H1 (cell line): ENCODE data around the gene SIGLEC10. TPM values are rescaled to one million over a fixed set of nuclear protein-coding genes. Genes with fewer than 3 reads are reported as not detected.

Experiments
- CTCF ChIA-PET: fragments of 300-600 bp; sonication (Branson Sonifier 250); formaldehyde crosslinking; loops from one replicate; lab custom pipeline; 2021; ENCODE audit not compliant: partially characterized antibody; lab: Charles Lee
- POLR2A ChIA-PET: fragments of 300-600 bp; sonication (Branson Sonifier 250); formaldehyde crosslinking; loops from one replicate; lab custom pipeline; 2021; ENCODE audit warnings: inconsistent platforms; ENCODE audit not compliant: partially characterized antibody; lab: Charles Lee
- DNase-seq, 2 experiments: peaks; one replicate each; pipeline versions ENCODE4 v3.0.0 to v3.0.0-alpha.2; 2010 to 2022; ENCODE audit warnings: low spot score in 2 of 2, low read depth in 1 of 2, mixed read lengths in 1 of 2
- FAIRE-seq: peaks from 2 replicates; lab custom pipeline; 2011; peaks lifted over from hg19 to GRCh38; lab: Jason Lieb, UNC
- H2AFZ ChIP-seq: 2 replicates; pipeline ENCODE4 v1.8.1; 2012; ENCODE audit warnings: low read length, inconsistent platforms
- H2AK5ac ChIP-seq: 2 replicates; pipeline ENCODE4 v1.6.1; 2013; ENCODE audit warnings: low read depth, low read length
- H2BK120ac ChIP-seq: replicated peaks from 2 replicates; pipeline ENCODE3; 2013; ENCODE audit warnings: low read depth, low read length, inconsistent platforms
- H2BK12ac ChIP-seq: 2 replicates; pipeline ENCODE4 v1.6.1; 2013; ENCODE audit warnings: low read depth, low read length
- H2BK15ac ChIP-seq: 2 replicates; pipeline ENCODE4 v1.6.1; 2013; ENCODE audit warnings: low read length
- H2BK20ac ChIP-seq: 2 replicates; pipeline ENCODE4 v1.6.1; 2013; ENCODE audit warnings: low read length
- H2BK5ac ChIP-seq: 2 replicates; pipeline ENCODE4 v1.6.1; 2013; ENCODE audit warnings: low read depth, low read length
- H3K14ac ChIP-seq: 2 replicates; pipeline ENCODE4 v1.6.1; 2013; ENCODE audit warnings: inconsistent platforms; ENCODE audit not compliant: insufficient read length
- H3K18ac ChIP-seq: 2 replicates; pipeline ENCODE4 v1.6.1; 2013; ENCODE audit warnings: low read length; ENCODE audit errors: extremely low read depth
- H3K23ac ChIP-seq: 2 replicates; pipeline ENCODE4 v1.6.1; 2013; ENCODE audit warnings: inconsistent platforms; ENCODE audit not compliant: insufficient read length
- H3K23me2 ChIP-seq: 2 replicates; pipeline ENCODE4 v1.6.1; 2013; ENCODE audit warnings: low read depth, low read length
- H3K27ac ChIP-seq: 2 replicates; pipeline ENCODE4 v1.6.1; 2011; ENCODE audit warnings: low read depth, low read length, inconsistent platforms
- H3K27me3 ChIP-seq, 4 experiments: replicated peaks in 1 of 4; 1 replicate in 1 of 4; 2 replicates in 3 of 4; pipeline versions ENCODE4 v1.6.1 to v1.8.1; 2011 to 2013; ENCODE audit warnings: low read length in 3 of 4, mild to moderate bottlenecking in 3 of 4, inconsistent platforms in 2 of 4, mixed read lengths in 2 of 4, moderate library complexity in 1 of 4; ENCODE audit not compliant: control insufficient read depth in 3 of 4, insufficient read depth in 3 of 4; ENCODE audit errors: extremely low read depth in 1 of 4
- H3K36me3 ChIP-seq, 4 experiments: 2 replicates each; pipeline versions ENCODE4 v1.6.1 to v1.8.1; 2011 to 2013; ENCODE audit warnings: mild to moderate bottlenecking in 4 of 4, low read length in 3 of 4, moderate library complexity in 2 of 4, control low read depth in 1 of 4, inconsistent platforms in 1 of 4; ENCODE audit not compliant: insufficient read depth in 4 of 4, control insufficient read depth in 2 of 4
- H3K4ac ChIP-seq: replicated peaks from 2 replicates; pipeline ENCODE3; 2013; ENCODE audit warnings: low read length, low read depth, mixed read lengths, inconsistent platforms; ENCODE audit not compliant: insufficient read length
- H3K4me1 ChIP-seq, 4 experiments: replicated peaks in 1 of 4; 1 replicate in 1 of 4; 2 replicates in 3 of 4; pipeline versions ENCODE4 v1.6.1 to v1.8.1; 2011 to 2013; ENCODE audit warnings: low read length in 3 of 4, inconsistent platforms in 2 of 4, mixed read lengths in 1 of 4; ENCODE audit not compliant: insufficient read depth in 4 of 4, control insufficient read depth in 3 of 4
- H3K4me2 ChIP-seq, 2 experiments: 2 replicates each; pipeline versions ENCODE4 v1.6.1 to v1.8.1; 2011 to 2013; ENCODE audit warnings: low read depth in 2 of 2, low read length in 2 of 2, control low read depth in 1 of 2, inconsistent platforms in 1 of 2, mild to moderate bottlenecking in 1 of 2; ENCODE audit not compliant: insufficient read depth in 1 of 2
- H3K4me3 ChIP-seq, 4 experiments: fragments of 200-600, 300-600 bp in 1 of 4; sonication (generic), shearing (Covaris generic), sonication (Bioruptor Twin) in 1 of 4; 2 replicates each; pipeline versions ENCODE4 v1.5.1 to v1.8.1; 2011 to 2016; ENCODE audit warnings: low read length in 4 of 4, low read depth in 3 of 4, control low read depth in 2 of 4, inconsistent platforms in 2 of 4, mild to moderate bottlenecking in 2 of 4, mixed read lengths in 1 of 4, moderate library complexity in 1 of 4; ENCODE audit not compliant: insufficient read depth in 2 of 4; ENCODE audit errors: extremely low read depth in 1 of 4
- H3K56ac ChIP-seq: replicated peaks from 2 replicates; pipeline ENCODE3; 2013; ENCODE audit warnings: low read depth, mild to moderate bottlenecking, mixed read lengths, low read length, inconsistent platforms; ENCODE audit not compliant: insufficient read length
- H3K79me1 ChIP-seq: 2 replicates; pipeline ENCODE4 v1.6.1; 2013; ENCODE audit warnings: low read depth, low read length, control low read depth
- H3K79me2 ChIP-seq, 2 experiments: 2 replicates each; pipeline versions ENCODE4 v1.6.1 to v1.8.1; 2012 to 2013; ENCODE audit warnings: low read length in 2 of 2, mild to moderate bottlenecking in 2 of 2, inconsistent platforms in 1 of 2; ENCODE audit not compliant: insufficient read depth in 2 of 2, control insufficient read depth in 1 of 2
- H3K9ac ChIP-seq, 4 experiments: replicated peaks in 1 of 4; 1 replicate in 1 of 4; 2 replicates in 3 of 4; pipeline versions ENCODE4 v1.6.1 to v1.8.1; 2011 to 2013; ENCODE audit warnings: low read depth in 3 of 4, low read length in 3 of 4, control low read depth in 2 of 4, mild to moderate bottlenecking in 2 of 4, moderate library complexity in 2 of 4, inconsistent platforms in 1 of 4; ENCODE audit errors: extremely low read depth in 1 of 4
- H3K9me3 ChIP-seq, 2 experiments: 2 replicates each; pipeline versions ENCODE4 v1.6.1 to v1.8.1; 2012 to 2013; ENCODE audit warnings: mild to moderate bottlenecking in 2 of 2, moderate library complexity in 2 of 2, control low read depth in 1 of 2, inconsistent platforms in 1 of 2, low read depth in 1 of 2, low read length in 1 of 2, mixed read lengths in 1 of 2; ENCODE audit not compliant: insufficient read depth in 2 of 2
- H4K20me1 ChIP-seq, 2 experiments: replicated peaks in 1 of 2; 2 replicates each; pipeline versions ENCODE3 to v1.8.1; 2011 to 2013; ENCODE audit warnings: inconsistent platforms in 2 of 2, low read length in 2 of 2, mild to moderate bottlenecking in 1 of 2; ENCODE audit not compliant: insufficient read depth in 2 of 2, control insufficient read depth in 1 of 2
- H4K5ac ChIP-seq: 2 replicates; pipeline ENCODE4 v1.6.1; 2013; ENCODE audit warnings: low read length, low read depth, mixed read lengths, inconsistent platforms; ENCODE audit not compliant: insufficient read length
- H4K8ac ChIP-seq: 2 replicates; pipeline ENCODE4 v1.8.0; 2013; ENCODE audit warnings: mild to moderate bottlenecking, moderate library complexity, low read length, inconsistent platforms; ENCODE audit not compliant: insufficient read depth; ENCODE audit errors: extremely low read depth
- H4K91ac ChIP-seq: replicated peaks from 2 replicates; pipeline ENCODE3; 2013; ENCODE audit warnings: low read length, mixed read lengths, inconsistent platforms; ENCODE audit not compliant: insufficient read length
- CEBPB ChIP-seq: IDR thresholded peaks from 2 replicates; pipeline ENCODE4 v1.6.1; 2012; ENCODE audit warnings: low read depth, low read length
- CHD2 ChIP-seq: IDR thresholded peaks from 2 replicates; pipeline ENCODE4 v1.6.1; 2012; ENCODE audit warnings: low read length, improper control_type of control experiment
- CTCF ChIP-seq, 3 experiments: IDR thresholded peaks; 1 replicate in 2 of 3; 2 replicates in 1 of 3; pipeline versions ENCODE4 v1.5.1 to v1.6.1; 2011; ENCODE audit warnings: low read length in 3 of 3, mild to moderate bottlenecking in 3 of 3, inconsistent platforms in 2 of 3, low read depth in 1 of 3, moderate library complexity in 1 of 3; ENCODE audit not compliant: insufficient read depth in 1 of 3; ENCODE audit errors: control extremely low read depth in 1 of 3
- JUN ChIP-seq: IDR thresholded peaks from 2 replicates; pipeline ENCODE4 v1.6.1; 2011; ENCODE audit warnings: low read depth, mild to moderate bottlenecking, improper control_type of control experiment, low read length
- RBBP5 ChIP-seq: IDR thresholded peaks from 2 replicates; pipeline ENCODE4 v1.7.1; 2012; ENCODE audit warnings: low read depth, mild to moderate bottlenecking, inconsistent platforms, low read length, moderate library complexity, borderline replicate concordance
- SP4 ChIP-seq: IDR thresholded peaks from 2 replicates; pipeline ENCODE4 v1.6.1; 2012; ENCODE audit warnings: low read length, inconsistent platforms
- WGBS, 2 experiments: shearing (Covaris generic) in 1 of 2; methylation state at CpG; one replicate each; pipeline versions ENCODE4 v1.1.6 to v1.1.7; 2013 to 2015; ENCODE audit warnings: low lambda C conversion rate in 2 of 2, mixed read lengths in 2 of 2, inconsistent platforms in 1 of 2, low coverage in 1 of 2, missing lambda C conversion rate in 1 of 2; ENCODE audit not compliant: insufficient replicate concordance in 2 of 2, insufficient coverage in 1 of 2, insufficient read length in 1 of 2; ENCODE audit errors: extremely low coverage in 1 of 2, missing lambda C conversion rate in 1 of 2; 5-methylcytosine and 5-hydroxymethylcytosine counted together
- polyA plus RNA-seq, 7 experiments: library from polyadenylated mRNA; depleted of rRNA in 3 of 7; stranded (reverse) in 5 of 7; unstranded in 2 of 7; fragments of >200 nt in 5 of 7; fragments of 200-250 nt in 2 of 7; gene quantifications; 1 replicate in 5 of 7; 2 replicates in 1 of 7; 4 replicates in 1 of 7; pipeline versions ENCODE4 v1.2.1 to v1.2.3, GENCODE V29; 2011 to 2013; ENCODE audit warnings: missing spikeins in 2 of 7, mixed read lengths in 2 of 7
- total RNA-seq: library from RNA; stranded (reverse); fragmentation: NEBNext Ultra II Directional; extraction: Animal tissue kit (Norgen Biotek cat#: 25700); gene quantifications from 2 replicates; pipeline ENCODE4 v1.2.1, GENCODE V29; 2021

SIGLEC10 gene
- total and polyA plus RNA-seq, 2 of the 8 experiments (the other 6 are each of a cell fraction or from before 2014, with no cell fraction given), result 0.06 TPM; not detected in 1

- DNase-seq, result no peak
- H2BK15ac ChIP-seq, result no peak overlapping the region
- H2BK20ac ChIP-seq, result no peak overlapping the region
- no peak overlapping the region for H3K4me3 ChIP-seq
- H3K23ac ChIP-seq, result no peak overlapping the region
- ChIA-PET POLR2A (interaction anchor here (0.6 kb wide), 1 partner anchor 114 kb away, joined by 4 read pairs; the partner anchor contains the start of gene ZNF175), CTCF (interaction anchor here (0.6 kb wide), 1 partner anchor 149 kb away, joined by 3 read pairs; no protein-coding TSS in a partner anchor)
- H3K4me2 ChIP-seq, result no peak overlapping the region
- no peak overlapping the region for H4K91ac ChIP-seq
- no peak overlapping the region for H4K5ac ChIP-seq
- peaks cover 5% of the 10 kb centered on the region; the same call in 1 of the 2 replicates for H3K23me2 ChIP-seq
- no peak overlapping the region for H4K8ac ChIP-seq
- no peaks in the 10 kb centered on the region for H3K36me3 ChIP-seq
- no peak for TF ChIP-seq RBBP5
- no peak for TF ChIP-seq SP4
- no peak for TF ChIP-seq CTCF (IDR thresholded peaks at IDR 0.05; ENCODE audit: control extremely low read depth in 1 of 3, insufficient read depth in 1 of 3, low read depth in 1 of 3, low read length in 3 of 3)
- no peak for TF ChIP-seq JUN
- TF ChIP-seq CEBPB, result no peak
- TF ChIP-seq CHD2, result no peak
- H2BK12ac ChIP-seq, result no peak overlapping the region
- H4K20me1 ChIP-seq, result no peaks in the 10 kb centered on the region
- no peak overlapping the region for H2BK5ac ChIP-seq
- H3K4me1 ChIP-seq, result peaks cover 0 to 3% (median 0%) of the 10 kb centered on the region in 4 experiments; a peak in 1 of 7 replicates
- no peak overlapping the region for H3K14ac ChIP-seq
- no peak overlapping the region for H2BK120ac ChIP-seq
- no peak overlapping the region for H2AK5ac ChIP-seq
- no peak overlapping the region for H3K9ac ChIP-seq
- H3K79me2 ChIP-seq, result no peaks in the 10 kb centered on the region
- no peak overlapping the region for H3K18ac ChIP-seq
- 86% methylated on average over 11 of the region's 11 CpGs; no CpG with 5 or more reads in 1 of the 2 experiments for WGBS, 2 experiments
- no peak for FAIRE-seq
- H3K56ac ChIP-seq, result no peak overlapping the region
- H3K27me3 ChIP-seq, result no peaks in the 10 kb centered on the region
- no peak overlapping the region for H3K27ac ChIP-seq
- no peaks in the 10 kb centered on the region for H3K79me1 ChIP-seq
- H2AFZ ChIP-seq, result no peak overlapping the region
- peaks cover 27 to 48% of the 10 kb centered on the region in 2 experiments; a peak in 3 of 4 replicates for H3K9me3 ChIP-seq
- H3K4ac ChIP-seq, result no peak overlapping the region
Observed at GRCh38 chr19:51456541-51457290, 39.3 kb upstream of the SIGLEC10 start.
